CD4-positive, alpha-beta T cell treated with Interleukin-15 for 1 hour (primary cell): Measurements from ENCODE around the gene F7.
"Not testable (repeated sequence)": the region's sequence is repeated elsewhere in the genome, so short reads cannot be mapped to it uniquely, and the experiment has no call there.

Experiments
- DNase-seq: peaks from one replicate; pipeline ENCODE4 v3.0.0-alpha.2; 2020

F7 gene

DNA sequence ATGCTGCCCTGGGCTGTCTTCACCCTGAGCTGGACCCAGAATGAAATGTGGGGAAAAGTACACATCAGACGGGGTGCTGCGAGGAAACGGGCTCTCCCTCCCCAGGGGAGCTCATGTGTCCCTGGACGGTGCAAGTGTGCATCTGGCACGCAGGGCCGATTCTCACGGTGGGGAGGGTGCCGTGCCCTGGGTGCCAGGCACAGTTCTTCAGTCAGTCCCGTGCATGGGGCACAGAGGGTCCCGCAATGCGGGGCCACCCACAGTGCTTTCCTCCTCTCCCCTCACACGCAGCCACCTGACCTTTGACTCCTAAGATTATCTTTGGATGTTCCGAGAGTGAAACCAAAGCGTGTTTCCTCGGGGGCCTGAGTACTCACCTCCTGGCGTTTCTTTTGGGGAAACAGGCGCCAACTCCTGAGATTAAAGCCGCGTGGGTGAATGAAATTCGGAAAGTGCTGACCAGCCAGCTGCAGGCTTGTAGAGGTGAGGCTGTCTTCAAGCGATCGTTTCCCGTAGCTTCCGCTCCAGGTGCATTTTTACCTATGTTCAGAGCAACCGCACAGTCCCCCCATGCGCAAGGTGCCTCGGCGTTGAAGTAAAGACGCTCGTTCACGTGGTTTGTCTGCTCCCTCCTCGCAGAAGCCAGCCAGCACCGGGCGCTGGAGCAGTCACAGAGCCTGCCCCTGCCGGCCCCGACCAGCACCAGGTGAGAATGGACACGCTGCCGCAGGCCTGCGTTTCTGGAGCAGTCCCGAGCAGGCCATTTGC is 17.5 kb upstream of the F7 start:
- no peak for DNase-seq

- no peak for DNase-seq
Measured at GRCh38 chr13:113088691-113089020, 16.9 kb upstream of the F7 start.

- no peak for DNase-seq
Measured at GRCh38 chr13:113089693-113090414, 15.7 kb upstream of the F7 start.

- DNase-seq = no peak
Measured at GRCh38 chr13:113090415-113090770, 15.2 kb upstream of the F7 start.

DNA sequence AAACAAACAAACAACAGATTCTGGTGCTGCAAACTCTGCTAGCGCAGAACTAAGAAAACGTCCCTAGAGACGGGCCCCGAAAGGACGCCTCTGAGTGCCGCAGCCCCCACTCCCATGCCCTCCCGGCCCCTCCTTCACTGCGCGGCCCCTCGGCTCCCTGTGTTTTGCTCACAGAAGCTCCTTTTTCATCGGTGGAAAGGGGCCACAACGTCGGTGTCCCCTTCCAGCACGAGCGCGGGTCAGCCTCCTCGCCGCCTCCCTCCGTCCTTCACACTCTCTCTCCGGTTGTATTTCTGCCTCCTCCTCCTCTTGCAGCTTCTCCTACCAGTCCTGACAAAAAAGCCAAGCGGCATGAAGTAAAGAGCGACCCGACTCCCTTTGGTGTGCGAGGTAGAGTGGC is 14.8 kb upstream of the F7 start:
- no peak for DNase-seq

GRCh38 chr13:113091211-113091771 is 14.3 kb upstream of the F7 start:
- DNase-seq = no peak

- DNase-seq = no peak
Measured at GRCh38 chr13:113091891-113092775, 13.5 kb upstream of the F7 start.

- no peak for DNase-seq
Measured at GRCh38 chr13:113092776-113093579, 12.6 kb upstream of the F7 start.

- no peak for DNase-seq
Measured at GRCh38 chr13:113093580-113094409, 11.8 kb upstream of the F7 start.

DNA sequence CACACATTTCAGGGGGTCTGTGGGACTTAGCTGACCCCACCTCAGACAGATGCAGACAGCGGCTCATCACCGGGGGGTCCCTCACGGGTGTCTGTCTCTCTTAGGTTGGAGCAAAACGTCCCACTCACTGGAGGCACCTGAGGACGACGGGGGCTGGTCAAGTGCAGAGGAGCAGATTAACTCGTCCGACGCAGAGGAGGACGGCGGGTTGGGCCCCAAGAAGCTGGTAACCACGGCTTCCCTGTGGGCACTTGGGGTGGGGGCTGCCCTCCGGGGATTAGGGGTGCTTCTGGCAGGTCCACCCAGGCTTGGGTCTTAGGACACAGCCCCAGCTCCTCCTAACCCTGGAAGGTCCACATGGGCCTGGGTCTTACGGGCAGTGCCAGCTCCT is 11.2 kb upstream of the F7 start:
- no peak for DNase-seq

GRCh38 chr13:113095146-113096051 is 10.2 kb upstream of the F7 start:
- no peak for DNase-seq

DNA sequence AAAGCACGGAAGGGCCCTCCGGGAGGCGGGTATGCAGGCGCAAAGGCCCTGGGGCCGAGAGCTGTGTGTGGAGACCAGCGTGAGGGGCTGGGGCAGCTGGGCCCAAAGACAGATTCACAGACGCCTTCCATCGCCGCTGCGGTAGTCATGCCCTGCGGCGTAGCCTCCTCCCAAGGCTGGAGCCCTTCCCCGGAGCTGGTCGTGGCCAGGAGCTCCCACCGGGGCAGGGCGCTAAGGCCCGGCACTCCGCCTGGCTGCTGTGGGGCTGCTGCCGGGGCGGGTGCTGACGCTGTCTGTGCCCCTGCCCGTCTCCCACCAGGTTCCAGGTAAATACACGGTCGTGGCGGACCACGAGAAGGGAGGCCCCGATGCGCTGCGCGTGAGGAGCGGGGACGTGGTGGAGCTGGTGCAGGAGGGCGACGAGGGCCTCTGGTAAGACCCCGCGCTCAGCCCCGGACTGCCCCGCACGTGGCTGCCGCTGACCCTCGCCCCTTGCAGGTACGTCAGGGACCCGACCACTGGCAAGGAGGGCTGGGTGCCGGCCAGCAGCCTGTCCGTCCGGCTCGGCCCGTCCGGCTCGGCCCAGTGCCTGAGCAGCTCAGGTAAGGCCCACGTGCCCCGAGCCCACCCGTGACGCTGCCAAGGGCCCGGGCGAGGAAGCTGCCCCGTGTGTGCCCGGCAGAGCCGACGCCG is 9.4 kb upstream of the F7 start:
- DNase-seq = no peak

- DNase-seq = no peak
Measured at GRCh38 chr13:113096745-113097305, 8.8 kb upstream of the F7 start.

- DNase-seq = no peak
Measured at GRCh38 chr13:113097651-113098050, 7.9 kb upstream of the F7 start.

- no peak for DNase-seq
Measured at GRCh38 chr13:113098162-113098732, 7.3 kb upstream of the F7 start.

- no peak for DNase-seq
Measured at GRCh38 chr13:113099142-113099541, 6.4 kb upstream of the F7 start.

- not testable (repeated sequence) for DNase-seq
Measured at GRCh38 chr13:113102302-113102701, 3.3 kb upstream of the F7 start.

DNA sequence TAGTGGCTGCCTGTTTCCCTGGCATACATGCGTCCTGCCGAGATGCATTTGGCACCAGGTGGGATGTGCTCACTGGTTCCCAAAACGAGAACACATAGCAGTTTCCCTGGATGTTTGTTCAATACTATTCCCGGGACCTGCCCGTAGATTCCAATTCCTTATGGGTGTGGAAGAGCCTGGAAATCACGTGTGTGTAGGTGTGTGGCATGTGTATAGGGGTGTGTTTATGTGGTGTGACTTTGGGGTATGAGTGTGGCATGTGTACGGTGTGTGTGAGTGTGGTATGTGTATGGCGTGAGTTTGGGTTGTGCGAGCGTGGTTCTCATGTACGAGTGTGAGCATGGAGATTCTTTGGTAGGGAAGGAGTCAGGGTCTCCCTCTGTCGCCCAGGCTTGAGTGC is 2.9 kb upstream of the F7 start:
- DNase-seq = no peak

DNA sequence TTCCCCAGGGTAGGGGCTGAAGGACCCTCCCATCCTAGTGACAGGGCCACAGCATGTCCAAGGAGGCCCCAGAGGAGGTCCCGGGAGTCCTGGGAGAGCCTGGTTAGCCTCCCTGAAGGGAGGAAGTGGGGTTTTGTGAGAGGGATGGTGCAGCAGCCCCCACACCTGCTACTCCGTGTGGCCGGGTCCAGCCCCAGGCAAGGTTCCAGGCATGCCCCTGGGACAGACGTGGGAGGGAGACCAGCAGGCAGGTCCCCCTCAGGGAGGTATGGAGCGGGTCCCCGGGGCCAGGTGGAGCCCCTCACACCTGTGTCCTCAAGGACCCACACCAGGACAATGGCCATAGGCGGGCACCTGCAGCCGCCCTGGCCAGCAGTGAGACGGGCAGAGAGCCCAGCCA is 1.9 kb upstream of the F7 start:
- DNase-seq = no peak
